NK-92 (cell line): ENCODE data around the gene GFI1B.
"Not testable (repeated sequence)": the region's sequence is repeated elsewhere in the genome, so short reads cannot be mapped to it uniquely, and the experiment has no call there.

Experiments
- DNase-seq: peaks from one replicate; lab custom pipeline; 2025; ENCODE audit not compliant: unreplicated experiment; lab: John Stamatoyannopoulos, UW

The GFI1B gene

GRCh38 chr9:133008824-133009223, 30.3 kb downstream of the GFI1B start:
- DNase-seq: no peak

- no peak for DNase-seq
Measured at GRCh38 chr9:133009906-133010582, 31.6 kb downstream of the GFI1B start.

- no peak for DNase-seq
Measured at GRCh38 chr9:133014696-133015095, 36.2 kb downstream of the GFI1B start.

GRCh38 chr9:133023117-133023890, 44.8 kb downstream of the GFI1B start:
- no peak for DNase-seq

GRCh38 chr9:133026426-133026825, 47.9 kb downstream of the GFI1B start:
- no peak for DNase-seq

GRCh38 chr9:133027134-133027533, 48.6 kb downstream of the GFI1B start:
- no peak for DNase-seq

- no peak for DNase-seq
Measured at GRCh38 chr9:133028221-133028620, 49.7 kb downstream of the GFI1B start.

- no peak for DNase-seq
Measured at GRCh38 chr9:133029994-133030316, 51.5 kb downstream of the GFI1B start.

GRCh38 chr9:133030317-133031129, 52.0 kb downstream of the GFI1B start, which contains the start of gene GTF3C5:
Gene GTF3C5, plus strand, starts transcription at chr9:133030997. Its CDS starts 15 bp downstream, at chr9:133031012.
- peak; percentile 57 for DNase-seq

- no peak for DNase-seq
Measured at GRCh38 chr9:133031130-133031422, 52.6 kb downstream of the GFI1B start.

- DNase-seq: no peak
Measured at GRCh38 chr9:133031496-133031911, 53.0 kb downstream of the GFI1B start.

- no peak for DNase-seq
Measured at GRCh38 chr9:133032171-133032570, 53.7 kb downstream of the GFI1B start.

- no peak for DNase-seq
Measured at GRCh38 chr9:133035669-133036068, 57.2 kb downstream of the GFI1B start.

- no peak for DNase-seq
Measured at GRCh38 chr9:133037775-133038515, 59.5 kb downstream of the GFI1B start.

GRCh38 chr9:133040892-133041479, 62.5 kb downstream of the GFI1B start:
- not testable (repeated sequence) for DNase-seq
